Measurements from ENCODE around the gene SDC1. TPM values are rescaled to one million over a fixed set of nuclear protein-coding genes. Genes with fewer than 3 reads are reported as not detected.
"Not testable (repeated sequence)": the region's sequence is repeated elsewhere in the genome, so short reads cannot be mapped to it uniquely, and the experiment has no call there.

Gene SDC1
- total RNA-seq, result 1.4 and 1.7 TPM in 2 replicates

DNA sequence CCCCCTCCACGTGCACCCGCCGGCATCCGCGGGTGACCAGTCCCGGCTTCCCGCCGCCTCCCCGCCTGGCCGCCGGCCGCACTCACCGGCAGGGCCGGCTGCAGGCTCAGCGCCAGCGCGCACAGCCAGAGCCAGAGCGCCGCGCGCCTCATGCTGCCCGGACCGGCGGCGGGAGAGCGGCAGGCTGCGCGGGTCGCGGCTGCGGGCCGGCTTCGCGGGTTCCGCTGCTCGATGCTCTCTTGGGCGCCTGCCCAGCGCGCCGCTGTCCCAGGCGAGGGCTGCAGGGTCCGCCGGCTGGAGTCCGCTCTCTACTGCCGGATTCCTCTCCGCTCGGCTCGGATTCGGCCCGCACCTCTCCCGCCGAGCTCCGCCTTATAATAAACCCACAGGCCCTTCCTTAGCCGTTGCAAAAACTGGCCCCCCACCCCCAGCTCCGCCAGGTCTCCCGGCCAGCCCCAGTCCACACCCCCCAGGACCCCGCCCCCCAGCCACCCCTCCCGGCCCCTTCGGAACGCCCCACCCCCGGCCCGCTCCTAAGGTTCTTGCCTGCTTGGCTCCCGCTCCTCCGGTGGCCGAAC lies at the start of gene SDC1:
SDC1 (minus strand) TSS at position 415 of the 578 bp plus-strand sequence; CDS start at position 152, 263 bp downstream.
- DNase-seq, result peak; percentile 65

GRCh38 chr2:20273042-20273441 lies 48.1 kb upstream of the SDC1 start:
- no peak for DNase-seq

GRCh38 chr2:20268317-20268716 lies 43.4 kb upstream of the SDC1 start:
- not testable (repeated sequence) for DNase-seq

DNA sequence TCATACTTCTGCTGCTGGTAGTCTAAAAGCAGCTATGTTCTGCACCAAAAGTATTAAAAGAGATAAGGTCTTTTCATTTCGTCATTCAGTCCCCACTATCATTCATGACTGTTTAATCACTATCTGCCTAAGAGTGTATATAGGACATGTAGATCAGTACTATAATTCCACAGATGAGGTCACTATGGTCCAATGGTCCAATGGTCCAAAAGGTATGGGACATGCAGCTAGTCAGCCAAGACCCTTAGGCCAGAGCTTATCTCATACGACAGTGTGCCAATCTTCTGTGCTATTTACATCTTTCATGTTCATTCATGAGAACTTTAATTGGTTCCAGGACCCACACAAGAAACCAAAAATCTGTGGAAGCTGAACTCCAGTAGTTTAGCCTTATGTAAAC lies 42.6 kb upstream of the SDC1 start:
- DNase-seq, result no peak

- DNase-seq, result no peak
Measured at GRCh38 chr2:20264629-20265028, 39.7 kb upstream of the SDC1 start.

GRCh38 chr2:20257411-20257810 lies 32.5 kb upstream of the SDC1 start:
- DNase-seq, result no peak

DNA sequence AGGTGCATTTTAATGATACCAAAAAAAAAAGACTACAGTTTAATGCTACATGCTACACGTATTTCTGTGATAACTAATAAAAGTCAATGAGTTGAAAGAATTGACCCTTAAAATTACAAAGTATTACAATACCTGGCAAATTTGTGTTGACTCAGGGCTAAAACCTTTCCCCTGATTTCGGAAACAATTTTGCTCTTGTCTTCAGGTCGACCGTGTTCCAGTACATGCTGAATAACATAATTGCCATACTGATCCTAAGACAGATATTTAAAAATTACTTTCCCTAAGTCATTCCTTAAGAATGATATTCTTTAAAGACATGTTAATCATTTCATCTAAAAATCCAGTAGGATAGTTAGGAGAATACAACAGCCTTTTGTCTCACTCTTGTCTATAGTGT lies 29.8 kb upstream of the SDC1 start:
- no peak for DNase-seq

DNA sequence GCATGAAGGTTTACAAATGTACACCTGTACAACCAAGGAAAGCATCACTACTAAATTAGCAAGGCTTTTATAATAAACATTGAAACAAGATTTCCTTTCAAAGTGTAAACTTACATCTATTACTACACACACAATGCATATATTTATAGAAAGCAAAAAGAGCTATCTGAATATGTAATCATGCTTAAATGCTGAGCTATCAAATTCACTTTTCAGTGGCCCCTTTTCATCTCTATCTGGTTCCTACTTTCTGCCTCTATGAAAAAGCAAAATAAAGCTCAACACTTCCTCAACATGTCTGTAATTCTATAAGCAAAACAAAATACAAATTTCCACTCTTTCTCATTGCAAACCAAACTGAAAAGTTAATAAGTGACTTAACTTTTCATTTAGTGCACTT lies 25.5 kb upstream of the SDC1 start:
- no peak for DNase-seq

- DNase-seq, result no peak
Measured at GRCh38 chr2:20249170-20249569, 24.2 kb upstream of the SDC1 start.

DNA sequence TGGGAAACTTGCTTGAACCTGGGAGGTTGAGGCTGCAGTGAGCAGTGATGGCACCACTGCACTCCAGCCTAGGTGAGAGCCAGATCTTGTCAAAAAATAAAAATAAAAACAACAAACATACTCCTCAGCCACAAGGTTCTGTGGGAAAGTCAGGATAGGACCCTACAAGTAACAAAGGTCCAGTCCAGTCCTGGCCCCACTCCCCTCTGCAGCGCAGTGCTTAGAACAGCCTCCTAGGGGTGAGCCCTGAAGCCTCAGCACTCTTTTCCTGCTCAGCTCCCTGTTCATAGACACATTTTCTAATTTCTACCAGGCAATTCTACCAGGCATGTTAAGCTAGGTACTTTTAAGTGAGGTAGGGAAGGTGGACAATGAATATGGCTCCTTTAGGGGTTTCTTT lies 22.2 kb upstream of the SDC1 start:
- DNase-seq, result no peak

- not testable (repeated sequence) for DNase-seq
Measured at GRCh38 chr2:20243637-20244036, 18.7 kb upstream of the SDC1 start.

GRCh38 chr2:20242727-20243377 lies 17.9 kb upstream of the SDC1 start:
- no peak for DNase-seq

DNA sequence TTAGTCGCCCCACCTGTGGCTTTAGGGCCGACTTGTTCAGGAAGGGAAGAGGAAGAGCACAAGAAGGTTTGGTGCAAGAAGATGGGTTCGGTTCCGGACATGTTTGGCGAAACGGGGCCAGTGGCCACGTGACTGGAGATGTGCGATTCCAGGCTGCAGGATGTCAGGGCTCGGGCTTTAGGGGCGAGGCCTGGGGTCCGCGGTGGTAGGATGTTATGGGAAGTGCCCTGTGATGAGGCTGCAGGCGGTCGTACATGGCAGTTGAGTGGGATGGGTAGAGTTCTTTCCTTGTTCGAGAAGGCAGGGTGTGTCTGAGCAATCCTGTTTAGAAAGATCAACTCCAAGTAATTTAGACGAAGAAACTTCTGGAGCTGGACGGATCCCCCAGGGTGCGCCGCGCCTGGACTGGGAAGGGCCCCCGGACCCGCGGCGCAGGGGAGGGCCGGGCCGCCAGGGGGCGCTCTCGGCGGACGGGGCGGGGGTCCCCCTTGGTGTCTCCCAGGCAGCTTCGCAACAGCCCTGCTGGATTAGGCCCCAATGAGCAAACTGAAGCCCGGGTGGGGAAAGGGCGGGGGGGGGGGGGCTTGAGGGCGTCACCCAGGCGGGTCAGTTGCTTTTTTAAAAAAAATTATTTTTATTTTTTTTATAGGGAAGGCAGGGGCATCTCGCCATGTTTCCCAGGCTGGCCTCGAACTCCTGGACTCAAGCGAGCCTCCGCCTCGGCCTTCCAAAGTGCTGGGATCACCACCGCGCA lies 17.2 kb upstream of the SDC1 start:
- DNase-seq, result no peak

DNA sequence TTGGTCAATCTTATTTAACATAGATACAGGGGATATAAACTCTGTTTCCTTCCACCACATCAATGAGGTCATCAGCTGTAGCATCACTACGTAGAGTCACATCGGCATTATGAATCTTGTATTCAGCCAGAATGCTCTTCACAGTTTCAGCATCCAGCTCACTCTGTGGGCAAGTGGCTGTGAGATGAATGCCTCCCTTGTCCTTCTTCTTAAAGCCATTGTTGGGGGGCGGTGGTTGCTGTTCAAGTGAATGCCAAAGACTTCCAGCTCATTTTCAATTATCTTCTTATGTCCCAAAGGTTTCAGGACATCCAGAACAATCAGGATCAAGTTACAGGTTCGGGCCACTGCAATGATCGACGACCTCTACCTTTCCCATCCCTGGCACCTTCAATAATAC lies 15.4 kb upstream of the SDC1 start:
- not testable (repeated sequence) for DNase-seq

- no peak for DNase-seq
Measured at GRCh38 chr2:20236496-20236895, 11.6 kb upstream of the SDC1 start.

- DNase-seq, result no peak
Measured at GRCh38 chr2:20235655-20236305, 10.8 kb upstream of the SDC1 start.

DNA sequence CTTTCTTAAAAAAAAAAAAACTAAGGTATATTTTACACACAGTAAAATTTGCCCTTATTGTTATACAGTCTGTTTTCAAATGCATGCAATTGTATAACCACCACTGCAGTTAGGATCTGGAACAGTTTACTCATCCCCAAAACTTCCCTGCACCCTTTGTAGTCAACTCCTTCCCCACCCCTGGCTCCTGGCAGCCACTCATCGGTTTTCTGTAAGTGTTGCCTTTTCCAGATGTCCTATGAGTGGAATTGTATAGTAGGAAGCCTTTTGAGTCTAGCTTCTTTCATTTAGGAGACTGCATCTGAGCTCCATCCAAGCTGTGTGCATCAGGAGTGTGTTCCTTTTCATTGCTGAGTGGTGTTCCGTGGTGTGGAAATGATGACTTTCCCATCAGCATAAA lies 9.7 kb upstream of the SDC1 start:
- DNase-seq, result not testable (repeated sequence)

DNA sequence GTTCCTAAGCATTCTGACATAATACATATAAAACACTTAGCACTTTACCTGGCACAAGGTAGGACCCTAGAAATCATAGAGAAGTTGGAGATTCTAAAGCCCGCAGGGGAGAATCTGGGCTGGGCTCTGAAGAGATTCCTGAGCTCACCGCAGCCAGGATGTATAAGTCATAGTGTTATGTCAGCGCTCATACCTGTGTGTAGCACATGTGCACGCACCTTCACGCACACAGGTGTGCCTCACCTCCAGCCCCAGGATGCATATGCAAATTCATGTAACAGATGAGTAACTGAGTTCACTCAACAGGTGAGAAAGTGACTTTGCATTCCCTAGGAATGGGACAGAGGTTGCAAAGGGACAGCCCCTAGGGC lies 7.9 kb upstream of the SDC1 start:
- DNase-seq, result no peak

- peak; percentile 45 for DNase-seq
Measured at GRCh38 chr2:20231598-20232026, 6.7 kb upstream of the SDC1 start.

- no peak for DNase-seq
Measured at GRCh38 chr2:20231159-20231558, 6.2 kb upstream of the SDC1 start.

DNA sequence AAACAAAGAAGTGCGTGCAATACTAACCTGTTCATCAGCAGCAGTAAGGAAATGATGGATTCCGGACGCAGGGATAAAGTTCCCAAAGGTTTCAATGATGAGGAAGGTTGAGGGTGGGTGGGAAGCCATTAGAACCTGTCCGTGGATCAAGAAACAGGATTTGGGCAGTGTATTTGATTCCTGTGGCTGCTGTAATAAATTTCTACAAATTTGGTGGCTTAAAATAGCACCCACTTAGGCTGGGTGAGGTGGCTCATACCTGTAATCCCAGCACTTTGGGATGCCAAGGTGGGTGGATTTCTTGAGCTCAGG lies 5.1 kb upstream of the SDC1 start:
- no peak for DNase-seq

GRCh38 chr2:20229322-20230113 lies 4.6 kb upstream of the SDC1 start:
- no peak for DNase-seq

Measured in dermis blood vessel endothelial cell (primary cell).